GM18517 (cell line): Measurements from ENCODE around the gene STIM1.
"Not testable (repeated sequence)": the region's sequence is repeated elsewhere in the genome, so short reads cannot be mapped to it uniquely, and the experiment has no call there.

Experiments
- ATAC-seq: cut with Tn5 transposase; IDR thresholded peaks from one replicate; pipeline ENCODE4 v1.9.1; 2021; ENCODE audit warnings: mild to moderate bottlenecking, moderate library complexity; ENCODE audit not compliant: unreplicated experiment

The STIM1 gene

DNA sequence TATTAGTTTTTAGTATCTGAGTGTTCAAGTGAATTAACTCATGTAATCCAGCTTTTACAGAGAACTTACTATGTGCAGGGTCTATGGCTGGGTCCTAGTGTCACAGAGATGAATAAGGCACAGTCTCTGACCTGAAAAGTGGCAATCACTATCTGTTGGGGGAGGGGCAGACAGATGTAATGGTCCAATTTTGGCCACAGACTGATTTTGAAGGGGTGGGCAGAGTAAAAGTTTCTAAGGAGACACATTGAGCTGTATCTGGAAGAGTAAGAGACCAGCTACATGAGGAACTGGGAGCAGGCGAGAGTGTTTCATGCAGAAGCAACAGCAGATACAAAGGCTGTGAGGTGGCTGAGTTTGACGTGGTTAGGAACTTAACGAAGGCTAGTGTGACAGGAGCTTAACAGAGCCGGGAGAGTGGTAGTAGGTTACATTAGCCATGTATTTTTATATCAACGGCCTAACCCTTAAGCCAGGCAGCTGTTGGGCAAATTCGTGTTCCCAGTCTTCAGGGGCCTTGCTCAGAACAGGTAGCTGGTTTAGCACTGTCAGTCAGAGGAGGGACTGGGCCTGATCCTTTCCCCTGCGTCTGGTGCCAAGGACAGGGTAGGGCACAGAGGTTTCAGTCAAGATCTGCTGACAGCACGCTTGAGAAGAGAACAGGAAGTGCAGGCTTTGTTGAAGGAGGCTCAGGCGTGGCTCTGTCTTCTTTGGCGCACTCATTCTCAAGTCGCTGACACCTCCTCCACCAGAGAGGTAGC lies 1.4 kb upstream of the STIM1 start:
- ATAC-seq: peak; percentile 39

DNA sequence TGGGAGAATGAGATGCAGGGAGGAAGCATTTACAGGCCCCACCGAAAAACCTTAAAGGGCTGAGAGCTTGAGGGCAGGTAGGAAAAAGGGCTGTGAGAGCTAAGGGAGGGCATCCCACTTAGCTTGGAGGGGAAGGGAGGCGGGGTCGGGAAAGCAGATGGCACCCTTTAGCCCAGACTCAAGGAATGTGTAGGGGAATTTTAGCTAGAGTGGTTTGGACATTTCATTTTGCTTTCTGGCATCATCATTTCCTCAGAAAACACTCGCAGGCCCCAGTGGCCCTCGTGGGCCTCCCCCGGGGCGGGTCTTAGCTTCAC lies 846 bp upstream of the STIM1 start:
- ATAC-seq: no peak

DNA sequence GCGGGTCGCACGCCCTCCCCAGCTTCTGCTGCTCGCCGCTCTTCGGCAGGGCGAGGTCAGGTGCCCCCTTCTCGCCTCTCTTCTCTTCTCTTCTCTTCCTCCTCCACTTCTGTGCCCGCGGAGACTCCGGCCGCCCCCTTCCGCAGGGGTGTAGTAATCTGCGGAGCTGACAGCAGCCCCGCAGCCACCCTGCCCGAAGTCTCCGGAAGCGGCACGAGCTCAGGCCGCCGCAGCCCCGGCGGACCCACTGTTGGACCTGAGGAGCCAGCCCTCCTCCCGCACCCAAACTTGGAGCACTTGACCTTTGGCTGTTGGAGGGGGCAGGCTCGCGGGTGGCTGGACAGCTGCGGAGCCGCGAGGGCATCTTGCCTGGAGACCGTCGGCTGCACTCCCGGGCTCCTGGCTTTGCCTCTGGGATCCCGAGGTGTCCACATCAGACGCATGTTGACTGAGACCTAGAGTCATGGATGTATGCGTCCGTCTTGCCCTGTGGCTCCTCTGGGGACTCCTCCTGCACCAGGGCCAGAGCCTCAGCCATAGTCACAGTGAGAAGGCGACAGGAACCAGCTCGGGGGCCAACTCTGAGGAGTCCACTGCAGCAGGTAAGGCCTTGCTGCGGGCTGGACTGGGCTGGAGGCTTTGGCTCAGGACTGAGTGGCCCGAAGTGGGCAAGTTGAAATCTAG lies 486 bp downstream of the STIM1 start:
- ATAC-seq: peak; percentile 19

DNA sequence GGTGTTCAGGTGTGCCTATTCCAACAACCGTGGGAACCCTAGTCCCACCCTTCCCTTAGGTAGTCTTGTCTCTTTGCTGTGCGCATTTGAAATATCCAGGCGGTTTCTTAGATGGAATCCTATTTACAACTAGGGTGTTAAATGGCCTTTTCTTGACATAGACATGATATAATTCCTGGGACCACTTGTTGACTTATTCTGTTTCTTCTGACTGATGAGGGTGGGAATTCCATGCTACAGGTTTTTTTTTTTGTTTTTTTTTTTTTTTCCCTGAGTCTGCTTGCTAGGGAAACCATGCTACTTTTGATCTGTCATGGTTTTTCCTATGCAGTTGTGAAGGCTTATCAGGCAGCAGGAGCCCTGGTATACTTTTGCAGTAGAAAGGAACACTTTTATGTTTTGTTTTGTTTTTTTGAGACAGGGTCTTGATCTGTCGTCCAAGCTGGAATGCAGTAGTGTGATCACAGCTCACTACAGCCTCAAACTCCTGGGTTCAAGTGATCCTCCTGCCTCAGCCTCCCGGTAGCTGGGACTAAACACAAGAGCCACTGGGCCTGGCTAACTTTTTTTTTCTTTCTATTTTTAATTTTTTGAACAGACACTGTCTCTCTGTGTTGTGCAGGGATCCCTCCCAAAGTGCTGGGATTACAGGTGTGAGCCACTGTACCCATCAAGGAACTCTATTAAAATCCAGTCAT lies 1.5 kb downstream of the STIM1 start:
- no peak for ATAC-seq

DNA sequence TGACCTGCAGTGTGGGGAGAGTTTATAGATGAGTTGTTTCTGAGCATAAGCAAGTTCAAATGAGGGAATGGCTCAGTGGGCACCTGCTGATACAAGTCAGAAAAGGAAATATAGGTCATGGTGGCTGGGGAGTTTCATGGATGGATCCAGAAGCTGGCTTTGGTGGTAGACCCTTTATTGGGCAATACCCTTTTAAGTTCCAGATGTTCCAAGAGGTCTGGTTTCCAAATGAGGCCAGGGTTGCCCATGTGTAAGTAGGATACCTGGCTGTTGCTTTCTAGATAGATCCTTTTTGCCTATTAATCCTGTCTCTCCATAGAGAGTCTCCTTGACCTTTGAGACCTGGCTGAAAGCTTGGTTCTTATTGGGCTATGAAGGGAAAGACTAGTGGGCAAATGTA lies 2.2 kb downstream of the STIM1 start:
- ATAC-seq: no peak

DNA sequence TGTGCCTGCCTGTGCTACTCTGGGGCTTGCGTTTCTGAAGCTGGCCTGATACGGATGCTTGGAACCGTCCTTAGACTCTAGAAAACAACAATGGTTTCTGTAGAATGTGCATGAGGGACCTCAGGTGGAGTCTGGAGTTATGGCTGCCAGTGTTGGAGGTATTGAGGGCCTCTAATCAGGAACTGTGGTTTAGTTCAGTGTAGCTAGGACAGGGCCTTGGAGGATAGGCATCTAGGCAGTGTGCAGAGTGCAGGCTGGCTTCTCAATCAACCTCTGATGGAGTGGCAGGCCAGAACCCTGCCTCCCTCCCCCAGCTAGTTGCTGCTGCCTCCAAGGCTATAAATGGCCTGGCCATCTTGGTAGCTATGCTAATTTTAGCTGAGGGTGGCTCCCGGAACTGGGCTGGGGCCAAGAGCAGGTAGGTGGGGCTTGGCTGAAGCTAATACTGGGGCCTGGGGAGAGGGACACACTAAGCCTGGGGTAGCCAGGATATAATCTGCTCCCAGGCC lies 4.0 kb downstream of the STIM1 start:
- peak; percentile 39 for ATAC-seq

DNA sequence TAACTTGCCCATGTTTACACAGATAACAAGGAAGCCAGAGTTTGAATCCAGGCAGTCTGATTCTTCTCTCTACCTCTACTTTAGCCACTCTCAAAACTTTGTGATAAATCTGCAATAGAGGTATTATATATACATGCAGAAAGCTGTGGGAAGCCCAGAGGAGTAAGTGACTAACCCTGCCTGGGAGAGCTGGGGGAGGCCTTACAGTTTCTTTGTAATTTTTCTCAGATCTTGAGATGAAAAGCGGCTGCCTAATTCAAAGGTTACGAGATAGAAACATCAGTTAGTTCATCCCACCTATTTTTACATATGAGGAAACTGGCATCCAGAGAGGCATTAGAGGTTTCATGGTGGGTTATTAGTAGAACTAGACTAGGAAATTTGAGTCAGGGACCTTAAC lies 4.9 kb downstream of the STIM1 start:
- ATAC-seq: no peak

DNA sequence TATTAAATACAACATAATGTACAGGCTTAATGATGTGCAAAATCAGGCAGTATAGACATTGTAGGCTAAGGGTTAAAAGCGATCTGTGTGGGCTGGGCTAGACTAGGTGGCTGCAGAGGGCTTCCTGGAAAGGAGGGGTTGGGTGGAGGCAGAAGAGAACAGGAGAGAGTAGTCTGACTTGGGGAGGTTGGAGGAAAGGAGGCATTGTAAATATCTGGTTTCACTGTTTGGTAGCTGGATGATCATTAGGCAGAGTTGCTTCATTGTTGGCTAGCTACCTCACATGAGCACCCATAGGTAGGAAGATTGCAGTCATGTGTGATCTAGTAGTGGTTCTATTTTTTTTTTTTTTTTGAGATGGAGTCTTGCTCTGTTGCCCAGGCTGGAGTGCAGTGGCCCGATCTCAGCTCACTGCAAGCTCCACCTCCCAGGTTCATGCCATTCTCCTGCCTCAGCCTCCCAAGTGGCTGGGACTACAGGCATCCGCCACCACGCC lies 5.5 kb downstream of the STIM1 start:
- not testable (repeated sequence) for ATAC-seq

DNA sequence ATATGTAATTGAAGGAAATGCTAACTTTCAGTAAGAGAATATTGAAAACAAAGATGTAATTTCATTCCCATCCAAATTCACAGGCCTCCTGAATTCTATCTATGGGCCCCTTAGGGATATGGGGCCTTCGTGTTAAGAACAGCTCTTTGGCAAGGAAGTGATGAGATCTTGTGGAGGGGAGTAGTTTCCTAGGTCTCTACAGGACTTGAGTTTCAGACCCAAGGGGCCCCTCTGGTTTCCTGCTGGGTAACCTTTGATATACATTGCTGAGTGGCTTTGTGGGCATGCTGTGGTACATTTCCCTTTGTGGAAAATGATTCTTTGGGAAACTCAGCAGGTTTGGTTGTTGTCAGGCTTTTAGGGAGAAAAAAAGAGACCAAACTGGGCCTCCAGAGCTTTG lies 6.2 kb downstream of the STIM1 start:
- ATAC-seq: no peak

DNA sequence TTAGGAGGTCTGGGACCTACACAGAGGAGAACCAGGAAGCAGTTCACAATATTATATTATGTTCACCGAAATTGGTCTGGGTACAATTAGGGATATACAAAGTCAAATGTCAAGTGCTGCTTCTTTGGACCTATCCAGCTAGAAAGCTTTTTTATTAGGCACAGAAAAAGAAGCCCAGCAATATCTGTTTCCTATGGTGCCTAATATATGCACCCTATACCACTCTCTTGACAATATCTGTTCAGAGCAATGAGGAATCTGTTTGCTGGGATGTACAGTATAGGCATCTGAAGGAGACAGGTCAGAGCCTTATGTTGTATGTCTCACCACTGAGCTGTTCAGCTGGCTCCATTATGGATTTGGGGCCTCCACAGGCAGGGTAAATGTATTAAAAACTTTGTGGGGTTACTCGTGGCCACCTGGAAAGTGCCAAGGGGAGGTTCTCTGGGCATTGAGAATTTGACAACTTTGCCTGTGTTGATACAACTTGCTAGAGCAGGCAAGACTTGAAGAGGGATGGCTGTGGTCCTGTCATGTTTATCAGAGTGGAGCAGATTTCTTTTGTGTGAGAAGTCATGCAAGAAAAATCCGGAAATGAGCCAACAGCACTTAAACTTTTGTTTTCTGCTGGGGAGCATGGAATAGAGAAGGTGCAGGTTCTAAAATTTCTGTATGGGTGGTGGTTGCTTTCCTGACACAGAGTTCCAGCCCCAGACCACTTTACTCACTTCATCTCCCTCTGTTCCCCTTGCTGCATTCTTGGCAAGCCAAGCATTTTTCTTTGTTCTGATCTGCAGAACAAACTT lies 10.1 kb downstream of the STIM1 start:
- ATAC-seq: peak; percentile 6

DNA sequence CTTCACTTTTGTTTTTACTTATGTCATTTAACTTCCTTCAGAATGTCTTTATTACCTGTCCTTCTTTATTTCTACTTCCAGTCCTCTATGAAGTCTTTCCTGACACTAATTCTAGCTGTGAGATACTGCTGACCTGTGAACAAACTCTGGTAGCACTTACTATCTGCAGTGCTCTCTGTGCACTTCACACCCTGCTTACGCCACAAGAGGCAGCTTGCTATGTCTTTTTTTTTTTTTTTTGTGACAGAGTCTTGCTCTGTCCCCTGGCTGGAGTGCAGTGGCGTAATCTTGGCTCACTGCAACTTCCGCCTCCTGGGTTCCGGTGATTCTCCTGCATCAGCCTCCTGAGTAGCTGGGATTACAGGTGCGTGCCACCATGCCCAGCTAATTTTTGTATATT lies 10.7 kb downstream of the STIM1 start:
- peak; percentile 37 for ATAC-seq

DNA sequence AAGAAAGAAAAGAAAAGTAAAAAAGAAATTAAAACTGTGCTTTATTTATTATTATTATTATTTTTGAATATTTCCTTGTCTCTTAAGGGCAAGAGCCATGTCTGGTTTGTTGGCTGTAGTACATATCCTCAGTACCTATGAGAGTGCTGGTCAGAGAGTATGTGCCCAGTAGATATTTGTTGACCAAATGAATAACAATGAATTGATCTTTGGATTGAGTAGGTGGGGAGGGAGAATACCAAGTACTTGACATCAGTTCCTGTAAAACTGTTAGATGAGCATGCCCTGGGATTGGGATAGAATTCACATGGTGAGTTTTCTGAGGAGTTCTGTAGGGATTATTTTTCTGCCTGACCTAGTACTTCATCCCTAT lies 11.4 kb downstream of the STIM1 start:
- no peak for ATAC-seq

DNA sequence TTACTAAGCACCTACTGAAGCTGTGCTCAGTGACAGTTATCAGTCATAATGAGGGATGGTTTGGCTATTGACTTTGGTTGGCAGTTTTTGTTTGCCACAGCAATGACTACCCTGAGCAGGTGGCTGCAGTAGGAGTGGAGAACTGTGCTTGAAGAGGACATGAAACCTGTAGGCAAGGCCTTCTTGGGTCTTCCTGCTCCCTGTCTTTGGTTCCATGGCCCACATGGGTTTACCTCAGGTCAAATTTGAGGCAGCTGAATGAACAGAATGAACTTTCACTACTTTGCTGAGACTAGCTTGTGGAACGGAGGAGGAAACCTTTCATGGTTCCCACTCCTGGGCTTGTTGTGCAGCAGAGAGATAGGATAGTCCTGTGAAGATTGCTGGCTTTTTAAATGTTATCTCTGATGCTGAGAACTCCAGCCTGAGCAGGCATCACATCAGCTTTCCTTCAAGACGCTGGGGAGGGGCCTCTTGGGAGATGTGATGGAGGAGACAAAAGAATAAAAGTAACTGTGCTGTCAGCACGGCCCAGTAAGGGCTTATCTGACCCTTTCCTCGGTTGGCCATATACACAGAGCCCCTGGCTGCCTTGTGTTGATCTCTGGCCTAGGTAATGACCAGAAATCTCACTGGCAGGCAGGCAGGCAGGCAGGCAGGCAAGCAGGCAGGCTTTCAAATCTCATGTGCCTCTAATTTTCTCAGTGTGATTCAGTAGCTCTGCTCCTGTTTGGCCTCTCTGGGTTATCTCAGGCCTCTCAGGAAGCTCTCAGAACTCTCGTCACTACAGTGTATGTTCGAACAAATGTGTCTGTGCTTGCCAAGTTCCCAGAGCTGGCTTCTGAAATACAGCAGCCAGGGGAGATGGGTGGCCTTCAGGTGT lies 12.0 kb downstream of the STIM1 start:
- peak; percentile 66 for ATAC-seq

DNA sequence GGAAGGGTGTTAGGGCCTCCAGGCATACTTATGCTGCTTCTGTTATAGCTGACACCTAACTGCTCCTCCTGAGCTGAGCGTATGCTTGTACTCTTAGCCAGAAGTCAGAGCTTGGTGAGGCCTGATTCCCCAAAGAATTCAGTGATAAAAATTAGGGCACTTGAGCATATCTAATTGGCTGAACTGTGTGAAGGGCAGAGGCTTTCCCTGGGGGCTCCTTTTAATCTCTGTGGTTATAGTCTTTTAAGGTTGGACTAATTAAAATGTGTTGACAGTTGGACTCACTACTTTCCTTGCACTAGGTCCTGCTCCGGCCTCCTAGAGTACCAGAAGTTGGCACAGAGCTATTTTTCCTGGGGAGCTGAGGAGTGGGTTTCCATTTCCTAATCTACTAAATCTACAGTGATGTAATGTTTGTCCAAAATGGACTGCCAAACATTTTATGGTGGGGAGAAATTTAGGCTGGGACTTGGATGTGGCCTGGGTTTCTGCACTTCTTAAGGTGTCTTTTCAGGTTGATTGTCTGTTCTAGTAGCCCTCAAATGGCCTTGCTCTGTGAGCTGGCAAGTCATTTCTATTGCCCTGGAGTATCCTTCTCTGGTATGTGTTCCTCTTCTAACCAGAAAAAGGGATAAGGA lies 18.4 kb downstream of the STIM1 start:
- no peak for ATAC-seq

DNA sequence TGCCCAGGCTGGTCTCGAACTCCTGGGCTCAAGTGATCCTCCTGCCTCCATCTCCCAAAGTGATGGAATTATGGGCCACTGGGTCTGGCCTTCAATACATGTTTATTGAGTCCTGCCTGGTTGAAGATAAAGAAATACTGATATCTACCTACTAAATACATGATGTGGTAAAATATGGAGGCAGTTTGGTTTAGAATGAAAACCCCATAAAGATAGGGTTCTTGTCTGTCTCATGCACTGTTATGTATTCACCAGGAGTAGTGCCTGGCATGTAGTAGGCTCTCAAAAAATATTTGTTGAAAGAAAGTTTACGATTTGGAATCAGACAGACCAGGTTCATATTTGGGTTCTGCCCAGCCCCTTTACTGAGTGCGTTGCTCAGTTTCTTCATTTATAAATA lies 21.1 kb downstream of the STIM1 start:
- no peak for ATAC-seq

DNA sequence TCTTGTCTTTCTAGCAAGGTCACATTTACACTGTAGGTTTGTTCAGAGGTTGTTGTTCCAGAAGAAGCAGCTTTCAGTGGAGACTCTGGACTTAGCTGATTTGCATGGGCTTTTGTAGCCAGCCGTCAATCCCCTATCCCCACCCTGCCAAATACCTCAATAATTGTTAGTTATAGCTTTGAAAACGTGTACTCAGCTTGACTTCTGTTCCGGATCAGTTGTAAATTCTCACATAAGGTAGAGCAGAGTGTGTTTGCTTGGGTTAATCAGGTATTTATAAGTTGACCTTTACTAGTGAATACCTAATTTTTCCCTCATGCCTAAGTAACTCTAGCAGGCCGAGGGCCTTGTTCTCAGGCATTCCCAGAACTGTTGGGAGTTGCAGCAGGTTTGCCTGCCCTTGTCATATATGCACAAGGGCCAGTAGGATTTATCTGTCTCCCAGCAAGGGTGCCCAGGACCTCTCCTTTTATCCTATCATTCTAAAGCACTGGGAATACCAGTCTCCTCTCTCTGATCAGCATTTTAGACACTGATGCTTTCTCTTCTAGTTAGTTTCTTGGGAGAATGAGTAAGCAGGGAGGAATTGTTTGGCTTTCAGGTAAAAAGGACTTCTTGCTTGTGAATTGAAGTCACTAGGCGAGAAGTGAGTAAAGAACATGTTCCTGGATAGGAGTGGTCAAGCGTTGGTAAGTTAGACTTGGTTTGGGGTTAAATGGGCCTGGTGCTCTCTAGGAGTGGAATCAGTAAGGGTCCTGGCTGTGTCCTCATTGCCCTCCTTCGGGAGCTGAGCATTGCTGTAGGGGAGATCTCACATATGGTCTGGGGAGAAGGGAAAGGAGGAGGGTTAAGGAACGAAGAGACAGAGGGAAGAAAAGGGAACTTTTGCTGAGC lies 22.1 kb downstream of the STIM1 start:
- no peak for ATAC-seq

DNA sequence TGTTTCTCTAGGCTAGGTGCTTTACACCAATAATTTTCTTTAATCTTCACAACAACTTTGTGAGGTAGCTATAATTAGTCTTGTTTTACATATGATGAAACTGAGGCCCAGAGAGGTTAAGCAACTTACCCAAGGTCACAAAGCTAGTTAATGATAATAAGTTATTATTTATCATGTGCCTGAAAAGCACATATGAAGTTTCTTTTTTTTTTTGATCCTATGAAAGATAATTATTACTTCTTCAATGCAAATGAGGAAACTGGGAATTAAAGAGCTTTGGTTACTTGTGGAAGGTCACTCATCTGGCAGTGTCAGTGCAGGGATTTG lies 22.8 kb downstream of the STIM1 start:
- ATAC-seq: no peak

DNA sequence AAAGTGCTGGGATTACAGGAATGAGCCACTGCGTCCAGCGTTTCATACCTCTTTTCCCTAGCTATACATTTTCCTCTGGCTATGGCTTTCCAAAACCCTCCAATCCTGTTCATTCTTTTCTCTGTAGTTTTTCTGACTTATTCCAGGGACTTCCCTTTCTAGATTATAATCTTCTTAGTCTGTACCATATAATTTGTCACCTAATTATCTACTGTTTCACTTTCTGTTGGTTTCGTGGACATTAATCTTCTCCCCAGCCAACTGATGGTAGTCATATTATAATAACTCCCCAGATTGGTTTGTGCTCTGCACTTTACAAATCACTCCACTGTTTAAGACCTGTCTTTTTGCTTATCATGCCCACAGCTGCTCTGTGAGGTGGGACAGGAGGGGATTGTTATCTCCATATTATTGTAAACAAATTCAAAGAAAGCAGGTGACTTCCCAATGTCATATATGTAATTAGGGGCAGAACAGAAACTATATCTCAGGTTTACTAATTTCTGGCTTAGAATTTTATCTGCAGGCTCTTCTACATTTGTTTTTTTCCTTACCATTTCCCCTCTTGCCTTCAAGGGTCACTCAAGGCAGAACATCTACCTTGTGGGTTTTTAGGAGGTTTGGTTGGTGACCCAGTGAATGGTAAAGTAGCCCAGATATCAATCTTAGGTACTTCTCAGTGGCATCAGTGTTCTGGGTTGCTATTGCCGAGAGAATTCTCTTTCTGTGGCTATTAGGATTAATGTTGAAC lies 23.9 kb downstream of the STIM1 start:
- ATAC-seq: peak; percentile 38
